Duodenal mucosa (tissue), 2 donors: ENCODE results near the gene GNRHR.
"Not testable (repeated sequence)": the region's sequence is repeated elsewhere in the genome, so short reads cannot be mapped to it uniquely, and the experiment has no call there.

Source experiments
- H3K27ac ChIP-seq: one replicate; pipeline ENCODE4 v1.7.0; 2013; ENCODE audit warnings: low read depth, low read length
- H3K27me3 ChIP-seq, 2 donors: one replicate each; pipeline ENCODE4 v1.7.0; 2013; ENCODE audit warnings: low read length in 2 of 2, control low read depth in 1 of 2; ENCODE audit not compliant: insufficient read depth in 2 of 2, control insufficient read depth in 1 of 2
- H3K36me3 ChIP-seq, 2 donors: one replicate each; pipeline ENCODE4 v1.7.0; 2013; ENCODE audit warnings: low read length in 2 of 2, control low read depth in 1 of 2; ENCODE audit not compliant: insufficient read depth in 2 of 2, control insufficient read depth in 1 of 2
- H3K4me1 ChIP-seq, 2 donors: one replicate each; pipeline ENCODE4 v1.7.0; 2013; ENCODE audit warnings: low read length in 2 of 2, control low read depth in 1 of 2; ENCODE audit not compliant: insufficient read depth in 2 of 2, control insufficient read depth in 1 of 2
- H3K4me3 ChIP-seq, 2 donors: one replicate each; pipeline ENCODE4 v1.7.0; 2013; ENCODE audit warnings: low read length in 2 of 2, low read depth in 1 of 2
- H3K9ac ChIP-seq, 2 donors: one replicate each; pipeline ENCODE4 v1.7.0; 2013; ENCODE audit warnings: low read length in 2 of 2, low read depth in 1 of 2
- H3K9me3 ChIP-seq, 2 donors: one replicate each; pipeline ENCODE4 v1.7.0; 2013; ENCODE audit warnings: low read length in 2 of 2, control low read depth in 1 of 2; ENCODE audit not compliant: control insufficient read depth in 1 of 2

Gene GNRHR

GRCh38 chr4:67762086-67762485 is 7.9 kb upstream of the GNRHR start:
- Histone ChIP-seq H3K36me3 (no peaks in the 10 kb centered on the region), H3K9ac (no peak overlapping the region), H3K27me3 (no peaks in the 10 kb centered on the region), H3K4me3 (no peak overlapping the region), H3K27ac (no peak overlapping the region), H3K4me1 (no peaks in the 10 kb centered on the region), H3K9me3 (no peaks in the 10 kb centered on the region)

DNA sequence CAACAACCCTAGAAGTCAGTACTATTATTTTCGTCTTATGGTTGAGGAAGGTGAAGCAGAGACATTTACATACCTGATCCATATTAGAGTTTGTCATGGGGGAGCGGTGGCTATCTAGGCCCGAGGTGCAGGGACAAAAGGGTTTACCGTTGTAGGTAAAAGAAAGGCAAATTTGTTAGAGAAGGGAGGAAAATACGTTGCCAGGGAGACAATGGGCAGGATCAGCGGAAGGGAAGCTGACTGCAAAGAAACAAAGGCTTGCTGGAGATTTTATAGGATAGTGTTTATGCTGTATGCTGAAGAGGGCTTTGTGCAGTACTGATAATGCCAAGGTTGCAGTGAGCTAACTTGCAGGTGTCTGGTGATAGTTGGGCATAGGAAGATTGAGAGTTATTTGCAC is 2.8 kb upstream of the GNRHR start:
- not testable (repeated sequence) for H3K4me1 ChIP-seq, H3K27ac ChIP-seq, H3K4me3 ChIP-seq, H3K36me3 ChIP-seq, H3K27me3 ChIP-seq, H3K9me3 ChIP-seq, H3K9ac ChIP-seq

GRCh38 chr4:67755974-67756373 is 1.8 kb upstream of the GNRHR start:
- Histone ChIP-seq H3K4me3 (no peak overlapping the region), H3K4me1 (no peaks in the 10 kb centered on the region), H3K36me3 (no peaks in the 10 kb centered on the region), H3K9ac (no peak overlapping the region), H3K27me3 (no peaks in the 10 kb centered on the region), H3K27ac (no peak overlapping the region), H3K9me3 (no peaks in the 10 kb centered on the region)

- Histone ChIP-seq H3K27ac (no peak overlapping the region), H3K9me3 (no peaks in the 10 kb centered on the region), H3K4me3 (no peak overlapping the region), H3K4me1 (no peaks in the 10 kb centered on the region), H3K27me3 (no peaks in the 10 kb centered on the region), H3K36me3 (no peaks in the 10 kb centered on the region), H3K9ac (no peak overlapping the region)
Measured at GRCh38 chr4:67751260-67751659, 2.9 kb downstream of the GNRHR start.

DNA sequence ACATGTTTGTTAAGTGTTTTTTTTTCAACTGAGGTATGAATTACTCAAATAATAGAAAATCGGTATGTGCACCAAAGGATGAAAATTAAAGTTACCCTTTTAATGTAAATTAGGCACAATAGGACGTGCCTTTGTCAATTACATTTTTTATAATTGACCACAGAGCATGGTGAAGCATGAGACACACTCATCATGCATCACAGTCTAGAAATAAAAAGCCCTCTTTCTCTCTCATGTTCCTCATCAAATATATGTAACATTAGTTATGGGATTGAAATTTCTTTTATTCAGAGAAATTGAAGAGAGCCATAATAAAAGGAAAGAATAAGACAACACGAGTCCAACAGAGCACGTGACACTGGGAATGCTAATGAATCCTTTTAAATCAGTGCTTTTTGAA is 3.5 kb downstream of the GNRHR start:
- Histone ChIP-seq H3K9me3 (no peaks in the 10 kb centered on the region), H3K36me3 (no peaks in the 10 kb centered on the region), H3K4me3 (no peak overlapping the region), H3K27me3 (no peaks in the 10 kb centered on the region), H3K27ac (no peak overlapping the region), H3K9ac (no peak overlapping the region), H3K4me1 (no peaks in the 10 kb centered on the region)

GRCh38 chr4:67749286-67749685 is 4.9 kb downstream of the GNRHR start:
- Histone ChIP-seq H3K27ac (no peak overlapping the region), H3K9me3 (no peaks in the 10 kb centered on the region), H3K4me3 (no peak overlapping the region), H3K9ac (no peak overlapping the region), H3K4me1 (no peaks in the 10 kb centered on the region), H3K36me3 (no peaks in the 10 kb centered on the region), H3K27me3 (no peaks in the 10 kb centered on the region)

GRCh38 chr4:67746797-67747495 is 7.2 kb downstream of the GNRHR start:
- Histone ChIP-seq H3K4me3 (no peak overlapping the region), H3K27ac (no peak overlapping the region)

DNA sequence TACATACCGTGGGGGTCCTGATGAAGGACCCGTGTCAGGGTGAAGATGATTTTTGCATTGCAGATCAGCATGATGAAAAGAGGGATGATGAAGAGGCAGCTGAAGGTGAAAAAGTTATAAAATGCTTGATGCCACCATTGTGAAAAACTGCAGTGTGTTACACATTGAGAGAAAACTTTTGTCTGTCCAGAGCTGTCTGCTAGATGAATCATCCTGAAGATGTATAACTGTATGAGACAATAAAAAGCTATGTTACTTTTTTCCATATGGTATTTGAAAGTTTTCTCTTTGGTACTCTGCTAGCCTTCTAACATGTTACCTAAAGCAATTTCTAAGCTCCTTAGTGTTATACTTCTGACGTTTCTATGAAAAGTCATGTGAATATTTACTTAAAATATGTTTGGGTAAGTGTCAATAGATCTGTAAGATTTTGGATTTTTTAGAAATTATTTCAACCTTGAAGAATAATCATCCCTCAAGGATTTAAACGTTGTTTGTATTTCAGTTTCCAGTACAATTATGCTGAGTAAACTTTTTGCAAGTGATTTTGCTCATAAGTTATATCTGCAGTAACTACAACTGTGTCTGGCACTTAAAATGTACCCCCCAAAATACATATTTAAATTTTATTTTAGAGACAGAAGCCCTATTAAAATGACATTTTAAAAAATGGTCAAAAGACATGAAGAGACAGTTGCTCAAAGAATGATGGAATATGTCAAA is 9.5 kb downstream of the GNRHR start:
- no peak overlapping the region for H3K27ac ChIP-seq
- H3K4me1 ChIP-seq: no peaks in the 10 kb centered on the region
- no peak overlapping the region for H3K4me3 ChIP-seq
- H3K36me3 ChIP-seq: no peaks in the 10 kb centered on the region
- H3K27me3 ChIP-seq: no peaks in the 10 kb centered on the region
- H3K9me3 ChIP-seq: no peaks in the 10 kb centered on the region
- no peak overlapping the region for H3K9ac ChIP-seq

More at GRCh38 chr4:67746797-67747495, 7.2 kb downstream of the GNRHR start:
- no peaks in the 10 kb centered on the region for H3K9me3 ChIP-seq
- no peak overlapping the region for H3K9ac ChIP-seq
- no peaks in the 10 kb centered on the region for H3K36me3 ChIP-seq
- H3K4me1 ChIP-seq: no peaks in the 10 kb centered on the region
- no peaks in the 10 kb centered on the region for H3K27me3 ChIP-seq

DNA sequence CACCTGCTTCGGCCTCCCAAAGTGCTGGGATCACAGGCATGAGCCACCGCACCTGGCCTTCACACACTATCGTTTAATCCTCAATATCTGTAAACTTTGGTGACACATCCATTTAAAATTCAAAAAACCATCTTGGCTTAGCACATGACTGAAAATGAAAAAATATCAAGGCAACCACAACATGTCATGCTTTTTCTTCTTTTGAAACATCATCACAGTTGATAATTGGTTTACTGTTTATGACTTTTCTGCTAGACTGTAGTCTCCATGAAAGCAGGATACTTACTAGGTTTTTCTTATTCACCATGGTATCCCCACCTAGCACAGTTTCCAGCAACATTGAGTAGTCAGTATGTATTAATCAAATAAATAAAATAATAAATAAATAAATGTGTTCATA is 11.0 kb downstream of the GNRHR start:
- H3K4me3 ChIP-seq: no peak overlapping the region
- no peaks in the 10 kb centered on the region for H3K27me3 ChIP-seq
- no peaks in the 10 kb centered on the region for H3K36me3 ChIP-seq

GRCh38 chr4:67736262-67736661 is 17.9 kb downstream of the GNRHR start:
- H3K9ac ChIP-seq: no peak overlapping the region
- H3K9me3 ChIP-seq: no peaks in the 10 kb centered on the region
- no peak overlapping the region for H3K27ac ChIP-seq
- H3K27me3 ChIP-seq: no peaks in the 10 kb centered on the region
- H3K4me1 ChIP-seq: no peaks in the 10 kb centered on the region
- no peak overlapping the region for H3K4me3 ChIP-seq
- no peaks in the 10 kb centered on the region for H3K36me3 ChIP-seq

More for the DNA sequence above, 11.0 kb downstream of the GNRHR start:
- H3K9me3 ChIP-seq: no peaks in the 10 kb centered on the region
- H3K9ac ChIP-seq: no peak overlapping the region
- H3K4me1 ChIP-seq: no peaks in the 10 kb centered on the region
- no peak overlapping the region for H3K27ac ChIP-seq
